Gastroesophageal sphincter (tissue), 3 donors: ENCODE results near the gene SNX25.

Experiments
- POLR2A ChIP-seq, 2 donors: fragments of 450-650 bp; IDR thresholded peaks; one replicate each; pipeline ENCODE4 v1.6.1; 2017; ENCODE audit warnings: antibody characterized with exemption in 2 of 2, mild to moderate bottlenecking in 2 of 2, moderate library complexity in 1 of 2
- POLR2AphosphoS5 ChIP-seq: sonication (generic); formaldehyde crosslinking; IDR thresholded peaks from one replicate; pipeline ENCODE4 v1.6.1; 2017; ENCODE audit warnings: antibody characterized with exemption
- TF ChIP-seq, protein P1 (sequence below), 4 experiments: fragments of 200-600 bp in 2 of 4; fragments of 450-650 bp in 2 of 4; sonication (generic) in 1 of 4; IDR thresholded peaks; one replicate each; pipeline ENCODE4 v1.5.1; 2017 to 2019; ENCODE audit warnings: antibody characterized with exemption in 4 of 4, mild to moderate bottlenecking in 2 of 4, moderate library complexity in 2 of 4

DNA sequence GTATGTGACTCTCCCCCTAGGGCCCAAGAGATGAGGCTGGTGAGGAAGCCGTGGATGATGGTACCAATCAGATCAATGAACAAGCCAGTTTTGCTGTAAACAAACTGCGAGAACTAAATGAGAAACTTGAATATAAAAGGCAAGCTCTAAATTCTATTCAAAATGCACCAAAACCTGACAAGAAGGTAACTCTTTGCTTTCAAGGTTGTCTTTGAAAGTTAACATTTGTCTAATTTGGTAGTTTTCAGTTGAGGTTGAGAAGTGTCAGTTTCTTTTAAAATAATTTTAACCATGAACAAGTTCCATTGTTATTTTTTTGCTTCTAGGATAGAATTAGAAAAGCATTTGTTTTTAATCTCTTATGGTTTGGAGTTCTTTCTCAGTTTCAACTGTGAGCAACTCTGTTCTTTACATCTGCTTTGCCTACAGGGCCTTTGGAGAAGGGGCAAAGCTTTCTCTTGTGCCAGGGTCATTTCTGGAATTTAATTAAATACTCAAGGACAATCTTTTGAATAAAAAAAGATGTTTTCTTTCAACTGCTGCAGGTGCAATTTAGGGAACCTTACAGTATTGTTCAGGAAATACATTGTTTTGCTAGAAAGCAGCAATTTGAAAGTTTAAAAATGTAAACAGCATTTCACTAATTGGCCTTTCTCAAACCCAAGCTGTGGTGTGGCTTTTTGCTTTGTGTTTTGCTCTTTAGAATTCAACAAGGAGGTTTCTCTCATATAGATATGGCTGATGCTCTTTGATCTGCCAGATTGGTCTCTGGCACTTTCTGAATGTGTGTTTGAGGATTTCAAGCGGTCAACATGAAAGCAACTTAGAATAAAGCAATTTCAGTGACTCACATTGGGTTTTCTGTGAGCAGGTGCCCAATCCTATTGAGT lies 123.4 kb downstream of the SNX25 start:
- TF ChIP-seq, protein P1, sequence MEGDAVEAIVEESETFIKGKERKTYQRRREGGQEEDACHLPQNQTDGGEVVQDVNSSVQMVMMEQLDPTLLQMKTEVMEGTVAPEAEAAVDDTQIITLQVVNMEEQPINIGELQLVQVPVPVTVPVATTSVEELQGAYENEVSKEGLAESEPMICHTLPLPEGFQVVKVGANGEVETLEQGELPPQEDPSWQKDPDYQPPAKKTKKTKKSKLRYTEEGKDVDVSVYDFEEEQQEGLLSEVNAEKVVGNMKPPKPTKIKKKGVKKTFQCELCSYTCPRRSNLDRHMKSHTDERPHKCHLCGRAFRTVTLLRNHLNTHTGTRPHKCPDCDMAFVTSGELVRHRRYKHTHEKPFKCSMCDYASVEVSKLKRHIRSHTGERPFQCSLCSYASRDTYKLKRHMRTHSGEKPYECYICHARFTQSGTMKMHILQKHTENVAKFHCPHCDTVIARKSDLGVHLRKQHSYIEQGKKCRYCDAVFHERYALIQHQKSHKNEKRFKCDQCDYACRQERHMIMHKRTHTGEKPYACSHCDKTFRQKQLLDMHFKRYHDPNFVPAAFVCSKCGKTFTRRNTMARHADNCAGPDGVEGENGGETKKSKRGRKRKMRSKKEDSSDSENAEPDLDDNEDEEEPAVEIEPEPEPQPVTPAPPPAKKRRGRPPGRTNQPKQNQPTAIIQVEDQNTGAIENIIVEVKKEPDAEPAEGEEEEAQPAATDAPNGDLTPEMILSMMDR (IDR thresholded peaks at IDR 0.05), result no peak
- TF ChIP-seq POLR2AphosphoS5 (no peak), POLR2A (IDR thresholded peaks at IDR 0.05) (no peak)
